HEK293 (cell line): ENCODE measurements around the gene PGAP6.

ENCODE experiments used
- CTCF ChIA-PET: fragments of 350-600 bp; formaldehyde crosslinking; extraction: SDS; loops from one replicate; lab custom pipeline; 2021; ENCODE audit warnings: antibody characterized with exemption; lab: Yijun Ruan, JAX
- POLR2A ChIA-PET: fragments of 300-600 bp; formaldehyde crosslinking; extraction: SDS; loops from one replicate; lab custom pipeline; 2020; ENCODE audit warnings: antibody characterized with exemption, inconsistent platforms; lab: Yijun Ruan, JAX
- H3K27ac ChIP-seq: fragments of 200-500 bp; sonication (Bioruptor generic); 2 replicates; pipeline ENCODE4 v1.5.1; 2014; ENCODE audit warnings: low read depth, low read length, control low read depth, inconsistent platforms; ENCODE audit errors: extremely low read depth
- H3K36me3 ChIP-seq, 2 experiments: fragments of 200-500 bp in 1 of 2; sonication (Bioruptor generic) in 1 of 2; 1 replicate in 1 of 2; 2 replicates in 1 of 2; pipeline ENCODE4 v1.5.1; 2014 to 2017; ENCODE audit warnings: inconsistent platforms in 2 of 2, low read length in 2 of 2; ENCODE audit not compliant: control insufficient read depth in 2 of 2, insufficient read depth in 1 of 2
- H3K4me1 ChIP-seq: fragments of 200-500 bp; sonication (Bioruptor generic); 2 replicates; pipeline ENCODE4 v1.5.1; 2014; ENCODE audit warnings: mild to moderate bottlenecking, low read length, inconsistent platforms; ENCODE audit not compliant: control insufficient read depth, insufficient read depth
- H3K4me3 ChIP-seq: 2 replicates; pipeline ENCODE4 v1.5.1; 2011; ENCODE audit warnings: low read depth, mild to moderate bottlenecking, control low read depth, low read length, moderate library complexity
- H3K9me3 ChIP-seq: fragments of 200-500 bp; sonication (Bioruptor generic); 2 replicates; pipeline ENCODE4 v1.5.1; 2014; ENCODE audit warnings: low read depth, low read length, inconsistent platforms; ENCODE audit not compliant: control insufficient read depth, insufficient read depth
- EGR2 ChIP-seq: fragments of 450-650 bp; formaldehyde crosslinking; IDR thresholded peaks from 2 replicates; pipeline ENCODE4 v1.5.1; 2016; ENCODE audit warnings: low read depth, missing biosample characterization, missing genetic modification characterization
- PATZ1 ChIP-seq: fragments of 450-650 bp; formaldehyde crosslinking; IDR thresholded peaks from 2 replicates; pipeline ENCODE4 v1.5.1; 2016; ENCODE audit warnings: missing biosample characterization, missing genetic modification characterization
- ZNF280D ChIP-seq: fragments of 450-650 bp; formaldehyde crosslinking; IDR thresholded peaks from 2 replicates; pipeline ENCODE4 v1.5.1; 2016; ENCODE audit warnings: missing biosample characterization, missing genetic modification characterization

Gene PGAP6

GRCh38 chr16:322476-323143 lies 59.2 kb downstream of the PGAP6 start:
- H3K27ac ChIP-seq, result no peak overlapping the region
- no peak for TF ChIP-seq ZNF280D (tag by site-specific recombination)
- TF ChIP-seq EGR2 (tag by site-specific recombination), result 0 out of 2 replicates have a peak, but pooled peaks have one; percentile 5
- TF ChIP-seq, all 188 proteins: peak for 1
- H3K4me3 ChIP-seq, result no peak overlapping the region
- H3K4me1 ChIP-seq, result peaks cover 14% of the 10 kb centered on the region
- peaks cover 0 to 24% of the 10 kb centered on the region in 2 experiments; a peak in 1 of 3 replicates for H3K36me3 ChIP-seq
- ChIA-PET CTCF (interaction anchor here (0.7 to 1.3 kb wide), 3 partner anchors 34 to 181 kb away, joined by 3 to 5 read pairs (median 4); no protein-coding TSS in a partner anchor), POLR2A (interaction anchor here (1.3 to 1.6 kb wide), 2 partner anchors 30 to 94 kb away, joined by 4 to 5 read pairs; partner anchors contain the start of gene AXIN1)
- no peaks in the 10 kb centered on the region for H3K9me3 ChIP-seq

GRCh38 chr16:321532-321931 lies 60.2 kb downstream of the PGAP6 start:
- no peak overlapping the region for H3K27ac ChIP-seq
- H3K4me1 ChIP-seq, result peaks cover 12% of the 10 kb centered on the region
- peaks cover 0 to 28% of the 10 kb centered on the region in 2 experiments; a peak in 1 of 3 replicates for H3K36me3 ChIP-seq
- CTCF ChIA-PET, result interaction anchor here (1.3 kb wide), 1 partner anchor 40 kb away, joined by 5 read pairs; no protein-coding TSS in a partner anchor
- no peak overlapping the region for H3K4me3 ChIP-seq
- no peaks in the 10 kb centered on the region for H3K9me3 ChIP-seq
- TF ChIP-seq PATZ1 (tag by site-specific recombination), result no peak
- peak; percentile 86 for TF ChIP-seq EGR2 (tag by site-specific recombination)
- POLR2A ChIA-PET, result interaction anchor here (1.6 kb wide), 1 partner anchor 31 kb away, joined by 5 read pairs; the partner anchor contains the start of gene AXIN1
